Activated B cell treated with CpG ODN at 0.5 μM for 24 hours (primary cell): ENCODE data around the gene ANO8. TPM values are rescaled to one million over a fixed set of nuclear protein-coding genes. Genes with fewer than 3 reads are reported as not detected.

Experiments
- ATAC-seq: fragments of 200-7000 bp; cut with Tn5 transposase; one replicate; pipeline ENCODE4 v1.10.0; 2021; ENCODE audit warnings: low read depth, mild to moderate bottlenecking, moderate library complexity
- CTCF ChIA-PET: fragments of 350-600 bp; sonication (Branson Sonifier 250); formaldehyde crosslinking; loops from one replicate; lab custom pipeline; 2021; ENCODE audit warnings: antibody characterized with exemption; lab: Charles Lee
- POLR2A ChIA-PET: fragments of 350-600 bp; sonication (Branson Sonifier 250); formaldehyde crosslinking; loops from one replicate; lab custom pipeline; 2021; ENCODE audit warnings: antibody characterized with exemption; lab: Charles Lee
- DNase-seq: peaks from one replicate; pipeline ENCODE4 v3.0.0; 2022
- H3K27ac Mint-ChIP-seq: one replicate; pipeline ENCODE4 v1.8.0; 2020; ENCODE audit warnings: mixed read lengths
- H3K27me3 Mint-ChIP-seq: one replicate; pipeline ENCODE4 v1.8.0; 2021; ENCODE audit warnings: mixed read lengths
- H3K36me3 Mint-ChIP-seq: one replicate; pipeline ENCODE4 v1.8.0; 2021; ENCODE audit warnings: low read depth, mixed read lengths
- H3K4me1 Mint-ChIP-seq: one replicate; pipeline ENCODE4 v1.8.0; 2021; ENCODE audit warnings: mixed read lengths
- H3K4me3 Mint-ChIP-seq: one replicate; pipeline ENCODE4 v1.8.0; 2020; ENCODE audit warnings: mild to moderate bottlenecking, mixed read lengths
- H3K9me3 Mint-ChIP-seq: one replicate; pipeline ENCODE4 v1.8.0; 2020; ENCODE audit warnings: mixed read lengths
- intact Hi-C: fragments of 100-400 bp; cut with micrococcal nuclease; formaldehyde crosslinking; loops from one replicate; pipeline ENCODE4 v1.15.1; 2024
- total RNA-seq: library from RNA; stranded (reverse); gene quantifications from 2 replicates; pipeline ENCODE4 v1.2.3, GENCODE V29; 2022
- TF ChIP-seq, protein P1 (sequence below): fragments of 200-600 bp; IDR thresholded peaks from one replicate; pipeline ENCODE4 v1.8.0; 2022; ENCODE audit warnings: antibody characterized with exemption, mild to moderate bottlenecking

ANO8 gene
- total RNA-seq, 1 donor from 2014 or later = 2.2 TPM

GRCh38 chr19:17325881-17326594 is 8.6 kb downstream of the ANO8 start:
- Mint-ChIP-seq H3K27ac (no peak overlapping the region), H3K36me3 (peaks cover 10% of the 10 kb centered on the region), H3K9me3 (no peaks in the 10 kb centered on the region), H3K4me1 (peaks cover 18% of the 10 kb centered on the region), H3K4me3 (no peak overlapping the region), H3K27me3 (peaks cover 6% of the 10 kb centered on the region)
- intact Hi-C loops = no loop called here
- TF ChIP-seq, protein P1, sequence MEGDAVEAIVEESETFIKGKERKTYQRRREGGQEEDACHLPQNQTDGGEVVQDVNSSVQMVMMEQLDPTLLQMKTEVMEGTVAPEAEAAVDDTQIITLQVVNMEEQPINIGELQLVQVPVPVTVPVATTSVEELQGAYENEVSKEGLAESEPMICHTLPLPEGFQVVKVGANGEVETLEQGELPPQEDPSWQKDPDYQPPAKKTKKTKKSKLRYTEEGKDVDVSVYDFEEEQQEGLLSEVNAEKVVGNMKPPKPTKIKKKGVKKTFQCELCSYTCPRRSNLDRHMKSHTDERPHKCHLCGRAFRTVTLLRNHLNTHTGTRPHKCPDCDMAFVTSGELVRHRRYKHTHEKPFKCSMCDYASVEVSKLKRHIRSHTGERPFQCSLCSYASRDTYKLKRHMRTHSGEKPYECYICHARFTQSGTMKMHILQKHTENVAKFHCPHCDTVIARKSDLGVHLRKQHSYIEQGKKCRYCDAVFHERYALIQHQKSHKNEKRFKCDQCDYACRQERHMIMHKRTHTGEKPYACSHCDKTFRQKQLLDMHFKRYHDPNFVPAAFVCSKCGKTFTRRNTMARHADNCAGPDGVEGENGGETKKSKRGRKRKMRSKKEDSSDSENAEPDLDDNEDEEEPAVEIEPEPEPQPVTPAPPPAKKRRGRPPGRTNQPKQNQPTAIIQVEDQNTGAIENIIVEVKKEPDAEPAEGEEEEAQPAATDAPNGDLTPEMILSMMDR = no peak
- no peak for ATAC-seq
- no peak for DNase-seq
- POLR2A ChIA-PET = interaction anchor here (0.7 to 3.5 kb wide), 4 partner anchors 7 to 34 kb away, joined by 3 to 24 read pairs (median 4); partner anchors contain the start of gene DDA1
- CTCF ChIA-PET = no interaction called here

DNA sequence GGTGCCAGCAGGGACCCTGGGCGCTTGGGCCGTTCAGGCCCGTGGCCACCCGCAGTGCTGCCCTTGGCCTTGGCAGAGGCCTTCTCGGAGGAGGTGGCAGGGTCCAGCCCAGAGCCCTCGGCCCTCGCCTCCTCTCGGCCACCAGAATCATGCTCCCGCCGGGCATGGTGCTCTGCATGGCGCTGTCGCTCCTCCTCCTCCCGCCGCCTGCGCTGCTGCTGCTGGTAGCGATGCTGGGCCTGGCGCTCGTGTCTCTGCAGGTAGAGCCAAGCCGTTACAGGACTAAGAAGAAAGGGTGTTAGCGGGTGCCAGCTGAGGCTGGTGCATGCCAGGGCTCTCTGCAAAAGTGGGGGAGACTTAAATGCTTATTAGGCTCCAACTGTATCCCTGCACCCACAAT is 9.5 kb downstream of the ANO8 start:
- no peak for DNase-seq
- intact Hi-C loops = no loop called here
- POLR2A ChIA-PET = interaction anchor here (0.6 to 2.0 kb wide), 2 partner anchors 8 to 1238 kb away, joined by 3 to 4 read pairs; no protein-coding TSS in a partner anchor
- TF ChIP-seq, protein P1 = no peak
- H3K4me3 Mint-ChIP-seq = no peak overlapping the region
- H3K27me3 Mint-ChIP-seq = no peaks in the 10 kb centered on the region
- CTCF ChIA-PET = no interaction called here
- no peaks in the 10 kb centered on the region for H3K9me3 Mint-ChIP-seq
- no peak for ATAC-seq
- H3K4me1 Mint-ChIP-seq = peaks cover 16% of the 10 kb centered on the region
- H3K27ac Mint-ChIP-seq = no peak overlapping the region
- peaks cover 19% of the 10 kb centered on the region for H3K36me3 Mint-ChIP-seq

GRCh38 chr19:17324357-17325114 is 10.1 kb downstream of the ANO8 start:
- Mint-ChIP-seq H3K36me3 (peaks cover 25% of the 10 kb centered on the region), H3K4me1 (peaks cover 13% of the 10 kb centered on the region), H3K27ac (no peak overlapping the region), H3K9me3 (no peaks in the 10 kb centered on the region), H3K27me3 (no peaks in the 10 kb centered on the region), H3K4me3 (no peak overlapping the region)
- intact Hi-C loops = no loop called here
- ATAC-seq (no peak), DNase-seq (no peak)
- ChIA-PET POLR2A (interaction anchor here (0.6 to 2.0 kb wide), 2 partner anchors 9 to 1238 kb away, joined by 3 to 4 read pairs; no protein-coding TSS in a partner anchor), CTCF (no interaction called here)
- TF ChIP-seq, protein P1 = no peak

DNA sequence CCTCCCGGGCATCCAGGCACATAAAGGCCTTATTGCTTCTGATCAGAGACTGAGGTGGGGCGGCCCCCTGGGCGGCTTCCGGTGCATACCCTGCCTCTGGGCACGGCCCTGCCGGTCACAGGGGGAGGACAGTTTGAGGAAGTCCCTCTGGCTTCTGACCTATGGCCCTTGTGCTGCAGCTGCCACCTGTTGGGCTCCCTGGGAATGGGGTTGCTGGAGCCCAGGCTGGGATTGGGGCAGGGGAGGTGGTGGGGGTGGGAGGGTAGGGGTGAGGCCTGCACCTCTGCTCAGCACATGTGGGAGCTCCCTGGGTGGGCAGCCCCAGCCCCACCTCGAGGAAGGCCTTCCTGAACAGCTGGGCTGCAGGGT is 10.7 kb downstream of the ANO8 start:
- Mint-ChIP-seq H3K27ac (no peak overlapping the region), H3K36me3 (peaks cover 30% of the 10 kb centered on the region), H3K9me3 (no peaks in the 10 kb centered on the region), H3K27me3 (no peaks in the 10 kb centered on the region), H3K4me3 (no peak overlapping the region), H3K4me1 (peaks cover 9% of the 10 kb centered on the region)
- ATAC-seq = no peak
- ChIA-PET POLR2A (no interaction called here), CTCF (no interaction called here)
- no peak for DNase-seq
- intact Hi-C loops = no loop called here
- TF ChIP-seq, protein P1 = no peak
